Endothelial cell of umbilical vein (primary cell): ENCODE measurements around the gene CCDC171. TPM values are rescaled to one million over a fixed set of nuclear protein-coding genes. Genes with fewer than 3 reads are reported as not detected.

Experiments
- BruUV-seq: library from RNA; stranded (reverse); fragments of 400-500 nt; replicated peaks from 2 replicates; lab custom pipeline; 2021; lab: Mats Ljungman, UMichigan
- CTCF ChIA-PET: fragments of 300-600, 350-600 bp; sonication (Branson Sonifier 250); formaldehyde crosslinking; loops from one replicate; lab custom pipeline; 2021; ENCODE audit warnings: antibody characterized with exemption, inconsistent platforms; lab: Charles Lee
- POLR2A ChIA-PET: fragments of 300-600, 350-600 bp; sonication (Branson Sonifier 250); formaldehyde crosslinking; loops from one replicate; lab custom pipeline; 2021; ENCODE audit warnings: antibody characterized with exemption, inconsistent platforms; lab: Charles Lee
- DNase-seq: peaks from one replicate; pipeline ENCODE4 v3.0.0-alpha.2; 2011; ENCODE audit warnings: low read depth, low spot score
- FAIRE-seq: peaks from 2 replicates; lab custom pipeline; 2011; peaks lifted over from hg19 to GRCh38; lab: Jason Lieb, UNC
- H2AFZ ChIP-seq: 2 replicates; pipeline ENCODE4 v1.6.0; 2012; ENCODE audit warnings: low read depth, low read length, control low read depth, inconsistent platforms
- H3K27ac ChIP-seq: 2 replicates; pipeline ENCODE4 v1.5.1; 2011; ENCODE audit warnings: low read depth, mild to moderate bottlenecking, control low read depth, low read length, moderate library complexity; ENCODE audit not compliant: insufficient read depth
- H3K27me3 ChIP-seq, 2 experiments: 2 replicates each; pipeline versions ENCODE4 v1.6.0 to v1.6.1; 2011; ENCODE audit warnings: low read length in 2 of 2, mixed read lengths in 1 of 2; ENCODE audit not compliant: control insufficient read depth in 2 of 2, insufficient read depth in 2 of 2
- H3K36me3 ChIP-seq, 2 experiments: 2 replicates in 1 of 2; 3 replicates in 1 of 2; pipeline ENCODE4 v1.5.1; 2011; ENCODE audit warnings: low read length in 2 of 2, mild to moderate bottlenecking in 1 of 2, moderate library complexity in 1 of 2; ENCODE audit not compliant: control insufficient read depth in 2 of 2, insufficient read depth in 2 of 2; ENCODE audit errors: extremely low read depth in 1 of 2
- H3K4me1 ChIP-seq: 3 replicates; pipeline ENCODE4 v1.5.1; 2011; ENCODE audit warnings: mild to moderate bottlenecking, low read length; ENCODE audit not compliant: control insufficient read depth, insufficient read depth; ENCODE audit errors: extremely low read depth
- H3K4me2 ChIP-seq: 2 replicates; pipeline ENCODE4 v1.6.1; 2011; ENCODE audit warnings: low read length, control low read depth, mixed read lengths; ENCODE audit not compliant: insufficient read depth
- H3K4me3 ChIP-seq, 3 experiments: fragments of 200-600 bp in 1 of 3; sonication (generic), shearing (Covaris generic) in 1 of 3; replicated peaks in 1 of 3; 2 replicates each; pipeline ENCODE4 v1.5.1; 2011 to 2016; ENCODE audit warnings: control low read depth in 3 of 3, low read length in 3 of 3, mild to moderate bottlenecking in 2 of 3, inconsistent platforms in 1 of 3, low read depth in 1 of 3, moderate library complexity in 1 of 3; ENCODE audit not compliant: insufficient read depth in 1 of 3
- H3K79me2 ChIP-seq: 2 replicates; pipeline ENCODE4 v1.6.0; 2012; ENCODE audit warnings: low read length, inconsistent platforms; ENCODE audit not compliant: control insufficient read depth, insufficient read depth
- H3K9ac ChIP-seq: replicated peaks from 2 replicates; pipeline ENCODE3; 2011; ENCODE audit warnings: low read length, control low read depth; ENCODE audit not compliant: insufficient read depth; ENCODE audit errors: extremely low read depth
- H3K9me1 ChIP-seq: replicated peaks from 3 replicates; pipeline ENCODE4 v1.6.0; 2011; ENCODE audit warnings: mild to moderate bottlenecking, low read length; ENCODE audit not compliant: control insufficient read depth, insufficient read depth; ENCODE audit errors: extremely low read depth
- H3K9me3 ChIP-seq: replicated peaks from 2 replicates; pipeline ENCODE4 v1.5.1; 2012; ENCODE audit warnings: low read length, inconsistent platforms; ENCODE audit not compliant: control insufficient read depth, insufficient read depth
- H4K20me1 ChIP-seq: replicated peaks from 2 replicates; pipeline ENCODE3; 2011; ENCODE audit warnings: mild to moderate bottlenecking, low read length; ENCODE audit not compliant: control insufficient read depth, insufficient read depth; ENCODE audit errors: extremely low read depth
- EZH2 ChIP-seq: IDR thresholded peaks from 2 replicates; pipeline ENCODE4 v1.6.1; 2012; ENCODE audit warnings: borderline replicate concordance, low read depth, mild to moderate bottlenecking, moderate library complexity, low read length, inconsistent platforms; ENCODE audit not compliant: severe bottlenecking
- FOS ChIP-seq: IDR thresholded peaks from 2 replicates; pipeline ENCODE4 v1.6.1; 2011; ENCODE audit warnings: mild to moderate bottlenecking, low read length, moderate library complexity, borderline replicate concordance; ENCODE audit not compliant: insufficient read depth
- GATA2 ChIP-seq: IDR thresholded peaks from 2 replicates; pipeline ENCODE4 v1.7.0; 2011; ENCODE audit warnings: low read depth, mild to moderate bottlenecking, moderate library complexity, mixed read lengths, low read length; ENCODE audit not compliant: insufficient read length, insufficient read depth
- JUN ChIP-seq: IDR thresholded peaks from 2 replicates; pipeline ENCODE4 v1.6.1; 2011; ENCODE audit warnings: borderline replicate concordance, low read depth; ENCODE audit not compliant: insufficient read length, insufficient read depth
- MYC ChIP-seq: IDR thresholded peaks from one replicate; pipeline ENCODE4 v1.6.1; 2011; ENCODE audit warnings: mild to moderate bottlenecking, low read depth, low read length
- POLR2A ChIP-seq: IDR thresholded peaks from 2 replicates; pipeline ENCODE4 v1.6.1; 2012; ENCODE audit warnings: low read depth, mild to moderate bottlenecking, control low read depth, low read length
- POLR2AphosphoS5 ChIP-seq: IDR thresholded peaks from 2 replicates; pipeline ENCODE4 v1.6.1; 2012; ENCODE audit warnings: low read depth, mild to moderate bottlenecking, control low read depth, low read length, moderate library complexity; ENCODE audit not compliant: insufficient read depth
- dilution Hi-C: fragments of 300-500 bp; cut with MboI; formaldehyde crosslinking; loops from one replicate; pipeline ENCODE4 v1.15.0; 2019; ENCODE audit warnings: low sequenced_read_pairs; ENCODE audit not compliant: extremely low pct_ligation_motif_present
- intact Hi-C: fragments of 100-400 bp; cut with micrococcal nuclease; formaldehyde crosslinking; loops from one replicate; pipeline ENCODE4 v1.10.0; 2022
- polyA plus RNA-seq, 4 experiments: library from polyadenylated mRNA; depleted of rRNA in 3 of 4; stranded (reverse) in 3 of 4; unstranded in 1 of 4; fragments of >200 nt; gene quantifications; 2 replicates each; pipeline versions ENCODE4 v1.2.1 to v1.2.3, GENCODE V29; 2011 to 2012; ENCODE audit warnings: missing spikeins in 1 of 4
- total RNA-seq: library from RNA; stranded (reverse); gene quantifications from 2 replicates; pipeline ENCODE4 v1.2.3, GENCODE V29; 2021
- TF ChIP-seq, protein P1 (sequence below): IDR thresholded peaks from 2 replicates; pipeline ENCODE4 v1.6.1; 2011; ENCODE audit not compliant: insufficient read depth, insufficient read length
- TF ChIP-seq, protein P2 (sequence below), 2 donors: IDR thresholded peaks; 1 replicate in 1 of 2; 2 replicates in 1 of 2; pipeline ENCODE4 v1.5.1; 2011; ENCODE audit warnings: low read length in 2 of 2, mild to moderate bottlenecking in 2 of 2, moderate library complexity in 2 of 2, control low read depth in 1 of 2, inconsistent platforms in 1 of 2, low read depth in 1 of 2; ENCODE audit not compliant: insufficient read depth in 1 of 2; ENCODE audit errors: extremely low read depth in 1 of 2

CCDC171 gene
- total and polyA plus RNA-seq, 2 donors (not counting 3 experiments of a cell fraction or from before 2014, with no cell fraction given) = 0.58 to 1.4 TPM

- Histone ChIP-seq H4K20me1 (no peaks in the 10 kb centered on the region), H3K27ac (no peak overlapping the region), H3K4me3 (no peak overlapping the region), H2AFZ (no peak overlapping the region), H3K79me2 (no peaks in the 10 kb centered on the region), H3K9me3 (no peaks in the 10 kb centered on the region), H3K9me1 (no peaks in the 10 kb centered on the region), H3K36me3 (no peaks in the 10 kb centered on the region), H3K4me2 (no peak overlapping the region), H3K9ac (no peak overlapping the region), H3K4me1 (no peaks in the 10 kb centered on the region), H3K27me3 (no peaks in the 10 kb centered on the region)
- no TSS peak for BruUV-seq
- ChIA-PET POLR2A (no interaction called here), CTCF (no interaction called here)
- DNase-seq (no peak), FAIRE-seq (no peak)
- no peak for TF ChIP-seq JUN
- TF ChIP-seq, protein P1, sequence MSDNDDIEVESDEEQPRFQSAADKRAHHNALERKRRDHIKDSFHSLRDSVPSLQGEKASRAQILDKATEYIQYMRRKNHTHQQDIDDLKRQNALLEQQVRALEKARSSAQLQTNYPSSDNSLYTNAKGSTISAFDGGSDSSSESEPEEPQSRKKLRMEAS = no peak
- TF ChIP-seq, protein P2, sequence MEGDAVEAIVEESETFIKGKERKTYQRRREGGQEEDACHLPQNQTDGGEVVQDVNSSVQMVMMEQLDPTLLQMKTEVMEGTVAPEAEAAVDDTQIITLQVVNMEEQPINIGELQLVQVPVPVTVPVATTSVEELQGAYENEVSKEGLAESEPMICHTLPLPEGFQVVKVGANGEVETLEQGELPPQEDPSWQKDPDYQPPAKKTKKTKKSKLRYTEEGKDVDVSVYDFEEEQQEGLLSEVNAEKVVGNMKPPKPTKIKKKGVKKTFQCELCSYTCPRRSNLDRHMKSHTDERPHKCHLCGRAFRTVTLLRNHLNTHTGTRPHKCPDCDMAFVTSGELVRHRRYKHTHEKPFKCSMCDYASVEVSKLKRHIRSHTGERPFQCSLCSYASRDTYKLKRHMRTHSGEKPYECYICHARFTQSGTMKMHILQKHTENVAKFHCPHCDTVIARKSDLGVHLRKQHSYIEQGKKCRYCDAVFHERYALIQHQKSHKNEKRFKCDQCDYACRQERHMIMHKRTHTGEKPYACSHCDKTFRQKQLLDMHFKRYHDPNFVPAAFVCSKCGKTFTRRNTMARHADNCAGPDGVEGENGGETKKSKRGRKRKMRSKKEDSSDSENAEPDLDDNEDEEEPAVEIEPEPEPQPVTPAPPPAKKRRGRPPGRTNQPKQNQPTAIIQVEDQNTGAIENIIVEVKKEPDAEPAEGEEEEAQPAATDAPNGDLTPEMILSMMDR (IDR thresholded peaks at IDR 0.05; ENCODE audit: extremely low read depth in 1 of 2, insufficient read depth in 1 of 2, low read depth in 1 of 2, low read length in 2 of 2) = no peak
- TF ChIP-seq FOS = no peak
- TF ChIP-seq EZH2 = no peak
- no peak for TF ChIP-seq POLR2A
- no peak for TF ChIP-seq POLR2AphosphoS5
- TF ChIP-seq MYC = no peak
- TF ChIP-seq GATA2 = no peak
- dilution Hi-C loops = no loop called here
- intact Hi-C loops = no loop called here
These were observed 424.6 kb downstream of the CCDC171 start for GRCh38 chr9:15977438-15977837.
